Uterus (tissue), 2 donors: Measurements from ENCODE around the gene RGS7.

Experiments
- CTCF ChIP-seq, 4 experiments: fragments of 200-600 bp in 2 of 4; fragments of 450-650 bp in 2 of 4; sonication (generic) in 2 of 4; IDR thresholded peaks; one replicate each; pipeline ENCODE4 v1.5.1; 2016 to 2019; ENCODE audit warnings: antibody characterized with exemption in 4 of 4, mild to moderate bottlenecking in 2 of 4, moderate library complexity in 1 of 4
- POLR2A ChIP-seq, 2 donors: fragments of 450-650 bp; IDR thresholded peaks; one replicate each; pipeline ENCODE4 v1.6.1; 2016; ENCODE audit warnings: antibody characterized with exemption in 2 of 2, mild to moderate bottlenecking in 1 of 2, moderate library complexity in 1 of 2

- TF ChIP-seq CTCF (IDR thresholded peaks at IDR 0.05) (no peak), POLR2A (IDR thresholded peaks at IDR 0.05) (no peak)
Measured at GRCh38 chr1:240956424-240956823, 400.6 kb downstream of the RGS7 start.
